Hepatocyte (in vitro differentiated cells): ENCODE measurements around the gene PNPLA7.

Experiments
- CTCF ChIP-seq: fragments of 200-600 bp; sonication (generic); IDR thresholded peaks from 2 replicates; pipeline ENCODE4 v1.5.1; 2016; ENCODE audit warnings: antibody characterized with exemption, mild to moderate bottlenecking; ENCODE audit not compliant: poor library complexity
- EZH2 ChIP-seq: fragments of 200-600 bp; sonication (generic); IDR thresholded peaks from 2 replicates; pipeline ENCODE4 v1.6.1; 2016; ENCODE audit warnings: antibody characterized with exemption, mild to moderate bottlenecking, borderline replicate concordance
- EZH2phosphoT487 ChIP-seq: fragments of 200-600 bp; sonication (generic); IDR thresholded peaks from one replicate; pipeline ENCODE4 v1.6.1; 2018; ENCODE audit warnings: antibody characterized with exemption, mild to moderate bottlenecking, low read depth, moderate library complexity; ENCODE audit not compliant: unreplicated experiment, severe bottlenecking

GRCh38 chr9:137505421-137506140 is 44.6 kb downstream of the PNPLA7 start:
- no peak for TF ChIP-seq CTCF
- no peak for TF ChIP-seq EZH2phosphoT487
- TF ChIP-seq EZH2 = no peak
